Sciatic nerve (tissue), 2 donors: ENCODE data around the gene CLCN2. TPM values are rescaled to one million over a fixed set of nuclear protein-coding genes. Genes with fewer than 3 reads are reported as not detected.

Experiments used
- ATAC-seq: fragments of 200-7000 bp; cut with Tn5 transposase; one replicate; pipeline ENCODE4 v1.9.1; 2020; ENCODE audit warnings: mild to moderate bottlenecking, moderate library complexity
- DNase-seq: peaks from one replicate; pipeline ENCODE4 v3.0.0-alpha.2; 2020; ENCODE audit warnings: low spot score
- intact Hi-C: fragments of 100-400 bp; cut with DNase I; formaldehyde crosslinking; loops from one replicate; pipeline ENCODE4 v1.14.2; 2022
- total RNA-seq: library from RNA; stranded (reverse); fragmentation: NEBNext Ultra II Directional; extraction: Animal tissue kit (Norgen Biotek cat#: 25700); gene quantifications from one replicate; pipeline ENCODE4 v1.2.1, GENCODE V29; 2021
- donor health status: DM: no; HTN: no; CAD: no.
- donor health status: DM: no; HTN: no; CAD: no.

Gene CLCN2
- total RNA-seq, 1 donor from 2014 or later = 24.5 TPM

DNA sequence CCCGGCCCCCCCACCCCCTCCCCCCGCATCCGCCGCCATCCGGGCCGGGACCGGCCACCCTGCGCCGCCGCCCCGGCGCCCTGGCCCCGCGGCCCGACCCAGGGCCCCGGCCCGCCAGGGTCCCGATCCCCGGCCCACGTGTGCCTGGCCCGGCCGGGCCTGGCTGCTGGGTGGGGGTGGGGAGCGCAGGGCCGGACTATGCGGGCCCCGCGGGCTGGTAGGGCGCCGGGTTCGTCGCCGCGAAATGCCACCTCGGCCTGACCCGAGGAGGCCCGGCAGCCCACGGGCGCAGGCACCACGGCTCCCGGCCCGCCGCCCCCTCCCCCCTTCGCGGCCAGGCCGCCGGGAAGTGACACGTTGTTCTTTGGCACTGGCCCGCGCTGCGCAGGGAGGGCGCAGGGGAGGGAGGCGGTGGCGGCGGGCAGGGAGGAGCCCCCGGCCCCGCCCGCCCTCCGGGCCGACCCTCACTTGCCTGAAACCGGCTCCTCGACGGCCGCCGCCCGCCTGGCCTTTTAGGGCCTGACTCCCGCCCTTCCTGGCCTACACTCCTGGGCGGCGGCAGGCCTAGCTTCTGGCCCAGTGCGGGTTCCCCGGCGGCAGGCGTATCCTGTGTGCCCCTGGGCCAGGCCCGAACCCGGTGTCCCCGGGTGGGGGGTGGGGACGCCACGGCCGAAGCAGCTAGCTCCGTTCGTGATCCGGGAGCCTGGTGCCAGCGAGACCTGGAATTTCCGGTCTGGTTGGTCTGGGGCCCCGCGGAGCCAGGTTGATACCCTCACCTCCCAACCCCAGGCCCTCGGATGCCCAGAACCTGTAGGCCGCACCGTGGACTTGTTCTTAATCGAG lies 46.5 kb downstream of the CLCN2 start:
- ATAC-seq = peak; percentile 75
- intact Hi-C loops = no loop called here
- DNase-seq = peak; percentile 90

DNA sequence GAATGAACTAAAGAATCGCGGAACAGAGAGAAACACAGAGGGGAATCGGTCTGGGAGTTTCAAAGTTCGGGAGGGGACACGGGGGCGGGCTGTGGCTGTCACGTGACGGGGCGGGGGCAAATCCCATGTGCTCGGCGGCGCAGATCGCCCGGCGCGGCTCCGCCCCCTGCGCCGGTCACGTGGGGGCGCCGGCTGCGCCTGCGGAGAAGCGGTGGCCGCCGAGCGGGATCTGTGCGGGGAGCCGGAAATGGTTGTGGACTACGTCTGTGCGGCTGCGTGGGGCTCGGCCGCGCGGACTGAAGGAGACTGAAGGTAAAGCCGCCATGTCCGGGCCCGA lies 47.1 kb downstream of the CLCN2 start, which contains the start of gene EIF4G1:
TSS of gene EIF4G1 (plus strand) at position 244 of the 337 bp plus-strand sequence. CDS start 1,191 bp downstream, outside the sequence.
- intact Hi-C loops = no loop called here
- ATAC-seq = peak; percentile 93
- peak; percentile 97 for DNase-seq

DNA sequence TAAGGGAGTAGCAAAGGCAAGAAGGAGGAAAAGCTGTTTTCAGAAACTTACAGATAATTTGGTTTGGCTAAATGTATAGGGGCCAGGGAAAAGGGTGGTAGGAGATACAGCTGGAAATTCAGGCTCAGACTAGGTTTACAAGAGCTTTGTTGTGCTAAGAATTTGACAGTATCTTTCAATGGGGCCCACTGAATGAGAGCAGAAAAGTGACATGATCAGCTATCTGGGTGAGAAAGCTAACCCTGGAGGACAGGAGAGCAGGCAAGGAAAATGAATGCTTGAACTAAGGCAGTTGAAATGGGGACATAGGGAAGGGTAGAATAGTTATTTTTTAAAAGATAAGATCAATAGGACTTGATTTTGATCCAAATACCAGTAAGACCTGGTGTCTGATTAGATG lies 49.8 kb downstream of the CLCN2 start:
- intact Hi-C loops = no loop called here
- ATAC-seq (no peak), DNase-seq (no peak)

DNA sequence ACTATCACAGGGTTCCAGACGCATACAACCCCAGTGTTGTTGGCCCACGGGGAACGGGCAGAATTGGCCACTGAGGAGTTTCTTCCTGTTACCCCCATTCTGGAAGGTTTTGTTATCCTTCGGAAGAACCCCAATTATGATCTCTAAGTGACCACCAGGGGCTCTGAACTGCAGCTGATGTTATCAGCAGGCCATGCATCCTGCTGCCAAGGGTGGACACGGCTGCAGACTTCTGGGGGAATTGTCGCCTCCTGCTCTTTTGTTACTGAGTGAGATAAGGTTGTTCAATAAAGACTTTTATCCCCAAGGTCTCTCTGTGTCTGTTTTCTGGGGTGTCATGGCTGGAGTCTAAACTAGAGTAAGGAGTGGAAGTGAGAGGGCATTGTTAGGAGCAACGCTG lies 52.7 kb downstream of the CLCN2 start:
- DNase-seq (no peak), ATAC-seq (no peak)
- intact Hi-C loops = no loop called here

DNA sequence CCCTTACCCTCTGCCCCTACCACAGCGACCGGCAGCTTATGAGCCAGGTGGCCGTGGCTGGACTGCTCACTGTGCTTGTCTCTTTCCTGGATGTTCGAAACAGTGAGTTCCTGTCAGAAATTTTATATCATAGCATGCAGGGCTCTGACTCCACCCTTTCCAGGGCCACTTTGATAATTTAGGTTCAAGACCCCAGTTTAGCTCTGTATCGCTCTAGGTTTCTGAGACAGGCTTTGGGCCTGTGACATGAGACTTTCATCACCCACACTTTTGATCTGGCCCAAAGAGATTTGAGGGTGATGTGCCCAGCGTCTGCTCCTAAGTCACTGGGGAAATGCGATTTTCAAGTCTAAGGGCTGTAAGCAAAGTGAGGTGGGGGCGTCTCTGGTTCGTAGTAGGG lies 53.5 kb downstream of the CLCN2 start:
- intact Hi-C loops = no loop called here
- no peak for DNase-seq

DNA sequence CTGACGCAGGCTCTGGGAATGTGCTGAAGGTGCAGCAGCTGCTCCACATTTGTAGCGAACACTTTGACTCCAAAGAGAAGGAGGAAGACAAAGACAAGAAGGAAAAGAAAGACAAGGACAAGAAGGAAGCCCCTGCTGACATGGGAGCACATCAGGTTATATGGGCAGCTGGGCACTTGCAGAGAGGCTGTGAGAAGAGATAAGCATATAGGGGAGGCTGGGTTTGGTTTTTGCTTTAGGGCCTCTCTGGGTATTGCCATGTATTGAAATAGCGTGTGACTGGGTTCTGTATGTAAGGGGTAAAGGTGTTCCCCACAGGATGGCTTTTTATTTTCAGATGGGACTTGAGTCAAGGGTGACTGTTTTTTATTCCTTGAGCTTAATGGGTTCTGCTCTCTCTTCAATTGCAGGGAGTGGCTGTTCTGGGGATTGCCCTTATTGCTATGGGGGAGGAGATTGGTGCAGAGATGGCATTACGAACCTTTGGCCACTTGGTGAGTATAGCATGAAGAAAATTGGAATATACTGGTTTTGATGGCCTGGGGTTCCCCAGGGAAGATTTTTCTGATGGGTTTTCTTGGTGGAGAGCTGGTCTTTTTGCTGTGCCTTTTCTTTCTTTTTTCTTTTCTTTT lies 54.9 kb downstream of the CLCN2 start:
- DNase-seq = no peak
- intact Hi-C loops = no loop called here
- ATAC-seq = no peak

More for the DNA sequence above, 53.5 kb downstream of the CLCN2 start:
- ATAC-seq = no peak

DNA sequence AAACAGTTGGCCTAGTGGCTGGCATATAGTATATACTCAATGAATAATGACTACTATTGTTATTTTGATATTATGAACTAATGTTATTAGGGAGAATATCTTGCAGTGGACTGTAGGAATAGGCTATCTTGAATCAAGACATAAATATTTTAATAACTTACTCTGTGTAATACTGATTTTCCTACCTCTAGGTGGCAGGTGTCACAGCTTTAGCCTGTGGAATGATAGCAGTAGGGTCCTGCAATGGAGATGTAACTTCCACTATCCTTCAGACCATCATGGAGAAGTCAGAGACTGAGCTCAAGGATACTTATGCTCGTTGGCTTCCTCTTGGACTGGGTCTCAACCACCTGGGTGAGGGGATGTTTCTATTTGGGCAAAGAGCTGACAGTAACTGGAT lies 55.8 kb downstream of the CLCN2 start:
- no peak for DNase-seq
- intact Hi-C loops = no loop called here
- no peak for ATAC-seq

DNA sequence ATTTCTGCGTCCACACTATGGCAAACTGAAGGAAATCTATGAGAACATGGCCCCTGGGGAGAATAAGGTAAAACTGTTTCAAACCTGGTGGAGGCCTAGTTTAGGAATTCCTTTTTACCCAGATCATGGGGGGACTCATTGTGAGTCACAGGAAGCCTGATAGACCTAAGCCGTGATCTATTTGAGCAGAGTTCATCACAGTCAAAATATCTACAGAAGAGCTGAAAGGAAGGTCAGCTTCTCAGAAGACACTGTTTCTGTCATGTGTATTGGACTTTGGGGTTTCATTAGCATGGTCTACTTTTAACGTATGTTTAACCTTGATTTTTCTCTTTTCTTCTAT lies 61.1 kb downstream of the CLCN2 start:
- intact Hi-C loops = no loop called here
- DNase-seq = no peak
- ATAC-seq = no peak

DNA sequence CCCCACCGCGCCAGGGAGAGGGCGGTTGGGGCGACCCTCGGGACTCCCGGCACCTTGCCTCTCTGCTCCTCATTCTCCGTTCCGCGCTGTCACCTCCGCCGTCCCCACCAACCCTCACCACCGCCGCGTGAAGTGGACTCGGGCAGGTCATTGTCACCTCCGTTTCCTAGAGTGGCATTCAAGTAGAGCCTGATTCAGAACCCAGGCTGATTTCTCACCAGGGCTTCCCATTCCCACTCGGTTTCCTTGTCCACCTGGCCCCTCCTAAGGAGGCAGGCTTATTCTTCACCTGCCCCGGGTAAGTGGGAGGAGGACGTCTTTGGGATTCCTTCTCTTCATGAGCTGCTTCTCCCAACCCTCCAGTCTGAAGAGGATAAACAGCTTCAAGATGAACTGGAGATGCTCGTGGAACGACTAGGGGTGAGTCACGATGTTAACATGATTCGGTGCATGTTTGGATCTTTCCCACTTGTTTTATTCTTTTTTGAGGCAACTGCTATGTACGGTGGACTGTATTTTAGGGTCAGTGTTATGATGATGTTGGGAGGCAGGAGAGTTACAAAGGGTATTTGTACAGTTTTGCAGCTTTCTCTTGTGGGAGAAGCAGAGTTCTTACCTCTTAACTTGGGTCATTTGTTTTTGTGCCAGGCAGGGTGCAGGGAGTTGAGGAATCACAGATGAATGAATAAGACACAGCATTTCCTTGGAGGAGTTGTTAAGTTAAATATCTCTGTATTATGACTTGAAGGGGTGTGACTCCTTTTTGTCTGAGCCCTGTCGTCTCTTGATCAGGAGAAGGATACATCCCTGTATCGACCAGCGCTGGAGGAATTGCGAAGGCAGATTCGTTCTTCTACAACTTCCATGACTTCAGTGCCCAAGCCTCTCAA lies 61.7 kb downstream of the CLCN2 start:
- intact Hi-C loops = no loop called here
- DNase-seq (no peak), ATAC-seq (no peak)

DNA sequence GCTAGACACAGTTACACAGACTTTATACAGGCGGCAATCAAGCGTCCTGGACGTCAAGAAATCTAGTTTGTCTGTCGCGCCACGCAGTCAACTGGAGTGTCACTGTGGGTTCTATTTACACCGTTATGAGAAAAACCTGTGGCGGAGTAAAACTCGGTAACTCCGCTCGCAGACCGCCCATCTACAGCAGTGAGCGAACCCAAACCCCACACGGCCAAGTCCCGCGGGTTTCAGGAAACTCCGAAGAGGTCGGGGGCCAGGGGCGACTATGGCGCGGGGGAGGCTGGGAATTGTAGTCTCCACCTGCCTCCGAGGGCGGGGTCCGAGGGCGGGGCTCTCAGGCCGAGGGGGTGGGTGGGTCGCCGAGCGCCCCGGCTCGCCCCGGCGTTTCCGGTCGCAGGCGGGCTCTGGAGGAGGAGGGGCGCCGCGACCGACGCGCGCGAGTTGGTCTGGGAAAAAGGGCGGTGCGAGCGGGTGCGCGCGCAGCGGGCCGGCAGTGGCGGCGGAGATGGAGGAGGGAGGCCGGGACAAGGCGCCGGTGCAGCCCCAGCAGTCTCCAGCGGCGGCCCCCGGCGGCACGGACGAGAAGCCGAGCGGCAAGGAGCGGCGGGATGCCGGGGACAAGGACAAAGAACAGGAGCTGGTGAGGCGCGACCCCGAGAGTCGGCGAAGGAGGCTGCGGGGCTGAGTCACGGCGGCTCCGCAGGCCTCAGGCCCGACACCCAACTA lies 62.5 kb downstream of the CLCN2 start, which contains the start of gene PSMD2:
TSS of gene PSMD2 (plus strand) at position 483 of the 729 bp plus-strand sequence. CDS start at position 509, 26 bp downstream.
- ATAC-seq (peak; percentile 99), DNase-seq (peak; percentile 98)
- intact Hi-C loops = no loop called here

DNA sequence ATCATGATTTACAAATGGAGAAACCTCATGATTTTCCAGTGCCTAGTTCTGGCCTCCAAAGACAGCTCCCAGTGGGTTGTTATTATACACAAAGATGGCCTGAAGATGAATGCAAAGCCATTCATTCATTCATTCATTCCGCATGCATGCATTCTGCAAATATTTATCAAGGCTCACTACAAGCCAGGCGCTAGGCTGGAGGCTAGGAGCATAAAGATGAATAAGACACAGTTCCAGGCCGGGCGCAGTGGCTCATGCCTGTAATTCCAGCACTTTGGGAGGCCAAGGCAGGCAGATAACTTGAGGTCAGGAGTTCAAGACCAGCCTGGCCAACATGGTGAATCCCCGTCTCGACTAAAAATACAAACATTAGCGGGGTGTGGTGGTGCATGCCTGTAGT lies 64.8 kb downstream of the CLCN2 start:
- no peak for DNase-seq
- intact Hi-C loops = no loop called here
- no peak for ATAC-seq

Other genes starting within 250 kb of the CLCN2 start
- 30.6 TPM for gene EIF2B5, start 226.2 kb downstream of the CLCN2 start, total RNA-seq
- gene DVL3, start 206.2 kb downstream of the CLCN2 start, total RNA-seq = 57.8 TPM
- 278 TPM for gene AP2M1, start 186.8 kb downstream of the CLCN2 start, total RNA-seq
- gene ABCF3, start 175.4 kb downstream of the CLCN2 start, total RNA-seq = 67.4 TPM
- 0.53 TPM for gene VWA5B2, start 132.0 kb downstream of the CLCN2 start, total RNA-seq
- gene ALG3, start 112.6 kb downstream of the CLCN2 start, total RNA-seq = 16.7 TPM
- 1.3 TPM for gene EEF1AKMT4, start 111.9 kb downstream of the CLCN2 start, total RNA-seq
- 0.53 TPM for gene CAMK2N2, start 100.1 kb downstream of the CLCN2 start, total RNA-seq
- not detected for gene ECE2, start 85.6 kb downstream of the CLCN2 start, total RNA-seq
- 122 TPM for gene PSMD2, start 62.4 kb downstream of the CLCN2 start, total RNA-seq
- gene EIF4G1, start 47.0 kb downstream of the CLCN2 start, total RNA-seq = 248 TPM
- gene FAM131A, start 24.0 kb downstream of the CLCN2 start, total RNA-seq = 22.6 TPM
- 57.8 TPM for gene POLR2H, start 105 bp upstream of the CLCN2 start, total RNA-seq
- 1.2 TPM for gene THPO, start 16.6 kb upstream of the CLCN2 start, total RNA-seq
- 27.0 TPM for gene CHRD, start 18.4 kb upstream of the CLCN2 start, total RNA-seq
- 15.2 TPM for gene EPHB3, start 200.2 kb upstream of the CLCN2 start, total RNA-seq